GM21619 (cell line): Measurements from ENCODE around the gene AURKB.
"Not testable (repeated sequence)": the region's sequence is repeated elsewhere in the genome, so short reads cannot be mapped to it uniquely, and the experiment has no call there.

Source experiments
- ATAC-seq: cut with Tn5 transposase; IDR thresholded peaks from one replicate; pipeline ENCODE4 v1.9.1; 2021; ENCODE audit not compliant: unreplicated experiment

Gene AURKB

DNA sequence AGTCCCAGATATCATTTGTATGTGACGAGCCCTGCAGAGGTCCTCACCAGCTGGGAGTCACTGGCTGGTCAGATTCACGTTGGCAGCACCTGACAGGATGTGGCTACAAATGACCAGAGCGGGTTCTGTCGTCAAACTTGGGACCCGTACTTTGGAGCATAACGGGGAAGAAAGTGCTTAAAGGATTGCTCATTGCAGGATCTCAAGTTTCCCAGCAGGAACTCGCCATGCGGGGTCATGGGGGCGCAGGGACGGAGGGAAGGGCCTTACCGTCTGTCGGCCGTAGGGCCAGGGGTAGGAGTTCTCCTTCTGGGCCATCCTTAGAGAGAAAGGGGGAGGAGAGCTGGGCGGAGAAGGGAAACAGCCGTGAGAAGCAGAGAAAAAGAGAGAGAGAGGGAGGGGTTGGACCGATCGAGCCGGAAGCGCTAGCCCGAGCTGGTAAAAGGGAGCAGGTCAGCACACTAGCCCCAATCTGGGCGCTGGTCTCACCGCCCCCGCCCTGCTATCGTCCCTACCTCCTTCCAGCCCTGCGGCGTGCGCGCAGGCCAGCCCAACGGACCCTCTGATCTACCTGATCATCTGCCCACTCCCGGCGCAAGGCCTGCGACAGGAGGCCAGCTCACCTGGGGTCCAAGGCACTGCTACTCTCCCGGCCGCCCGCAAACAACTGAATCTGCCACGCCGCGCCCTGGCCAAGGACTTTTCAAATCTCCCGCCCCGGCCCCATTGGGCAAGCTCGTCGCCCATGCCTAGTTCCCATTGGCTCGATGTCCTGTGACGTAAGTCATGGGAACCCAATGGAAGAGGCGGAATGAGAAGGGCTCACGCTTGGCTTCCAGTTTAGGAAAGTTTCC, at the start of gene AURKB:
Gene AURKB, minus strand, starts transcription at position 669 of the 854 bp plus-strand sequence. Its CDS starts 351 bp downstream, at position 318.
- peak; percentile 77 for ATAC-seq

DNA sequence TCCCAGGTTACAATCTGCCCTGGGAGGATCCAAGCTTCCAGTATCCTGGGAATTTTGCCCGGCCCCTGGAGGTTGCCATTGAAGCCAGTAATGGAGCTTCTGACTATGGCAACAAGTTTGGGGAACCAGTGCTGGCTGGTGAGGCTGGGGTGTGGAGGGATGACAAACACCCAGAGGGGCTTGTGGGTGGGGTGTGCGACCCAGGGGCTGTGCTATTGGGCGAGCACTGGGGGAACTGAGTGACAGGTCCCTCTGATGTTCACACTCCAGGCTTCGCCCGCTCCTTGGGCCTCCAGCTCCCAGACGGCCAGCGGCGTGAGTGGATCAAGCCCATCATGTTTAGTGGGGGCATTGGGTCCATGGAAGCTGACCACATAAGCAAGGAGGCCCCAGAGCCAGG, 47.4 kb upstream of the AURKB start:
- no peak for ATAC-seq

DNA sequence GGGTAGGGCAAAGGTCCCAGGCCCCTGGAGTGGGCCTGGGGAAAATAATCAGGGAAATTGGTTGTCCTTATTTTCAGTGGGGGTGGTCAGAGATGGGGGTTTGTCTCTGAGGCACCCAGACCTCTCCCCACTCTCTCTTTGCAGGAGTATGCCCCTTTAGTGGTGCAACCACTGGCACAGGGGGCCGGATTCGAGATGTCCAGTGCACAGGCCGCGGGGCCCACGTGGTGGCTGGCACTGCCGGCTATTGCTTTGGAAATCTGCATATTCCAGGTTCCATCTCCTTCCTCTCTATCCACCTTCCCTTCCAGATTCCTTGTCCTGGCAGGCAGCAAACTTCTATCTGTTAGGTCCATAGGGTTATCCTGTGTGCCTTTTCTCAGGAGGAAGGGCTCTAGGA, 46.3 kb upstream of the AURKB start:
- no peak for ATAC-seq

DNA sequence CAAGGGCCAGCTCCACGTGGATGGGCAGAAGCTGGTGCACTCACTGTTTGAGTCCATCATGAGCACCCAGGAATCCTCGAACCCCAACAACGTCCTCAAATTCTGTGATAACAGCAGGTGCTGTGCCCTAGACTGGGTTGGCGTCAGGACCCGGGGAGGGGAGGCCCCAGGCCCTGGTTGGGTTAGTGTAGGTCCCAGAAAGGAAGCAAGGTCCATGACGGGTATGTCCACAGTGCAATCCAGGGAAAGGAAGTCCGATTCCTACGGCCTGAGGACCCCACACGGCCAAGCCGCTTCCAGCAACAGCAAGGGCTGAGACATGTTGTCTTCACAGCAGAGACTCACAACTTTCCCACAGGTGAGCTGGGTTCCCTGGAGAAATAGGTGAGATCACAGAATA, 45.9 kb upstream of the AURKB start:
- ATAC-seq = no peak

DNA sequence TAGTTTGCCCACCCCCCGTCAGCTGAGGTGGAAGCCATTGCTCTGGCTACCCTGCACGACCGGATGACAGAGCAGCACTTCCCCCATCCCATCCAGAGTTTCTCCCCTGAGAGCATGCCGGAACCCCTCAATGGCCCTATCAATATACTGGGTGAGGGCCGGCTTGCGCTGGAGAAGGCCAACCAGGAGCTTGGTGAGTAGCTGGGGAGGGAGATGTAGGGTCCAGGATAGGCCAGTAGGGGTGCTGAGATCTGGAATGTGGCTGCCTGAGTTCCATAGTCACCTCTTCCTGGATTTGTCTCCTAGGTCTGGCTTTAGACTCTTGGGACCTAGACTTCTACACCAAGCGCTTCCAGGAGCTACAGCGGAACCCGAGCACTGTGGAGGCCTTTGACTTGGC, 45.1 kb upstream of the AURKB start:
- ATAC-seq = no peak

DNA sequence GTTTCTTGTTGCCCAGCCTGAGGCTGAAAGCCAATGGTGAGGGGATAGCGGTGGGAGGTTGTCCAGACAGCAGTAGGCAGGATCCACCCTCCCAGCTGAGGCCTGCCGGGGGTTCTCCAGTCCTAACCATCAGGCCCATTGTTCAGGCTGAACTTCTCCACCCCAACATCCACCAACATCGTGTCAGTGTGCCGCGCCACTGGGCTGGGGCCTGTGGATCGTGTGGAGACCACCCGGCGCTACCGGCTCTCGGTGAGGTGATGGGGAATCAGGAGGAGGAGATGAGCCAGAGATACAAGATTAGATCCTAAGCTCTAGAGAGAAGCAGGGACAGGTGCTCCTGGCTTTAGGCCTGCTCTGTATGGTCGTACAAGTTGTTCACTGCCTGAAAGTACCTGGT, 44.5 kb upstream of the AURKB start:
- ATAC-seq = no peak

DNA sequence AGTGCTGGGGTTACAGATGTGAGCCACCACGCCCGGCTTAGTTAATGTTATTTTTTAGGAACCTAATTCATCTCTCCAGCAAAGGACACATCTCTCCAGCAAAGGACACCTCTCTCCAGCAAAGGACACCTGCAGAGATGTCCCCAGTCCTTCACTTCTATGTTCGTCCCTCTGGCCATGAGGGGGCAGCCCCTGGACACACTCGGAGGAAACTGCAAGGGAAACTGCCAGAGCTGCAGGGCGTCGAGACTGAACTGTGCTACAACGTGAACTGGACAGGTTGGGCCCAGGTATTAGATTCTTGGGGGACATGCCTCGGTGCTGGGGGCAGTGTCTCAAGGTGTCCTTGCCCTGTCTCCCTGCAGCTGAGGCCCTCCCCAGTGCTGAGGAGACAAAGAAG, 43.4 kb upstream of the AURKB start:
- no peak for ATAC-seq

DNA sequence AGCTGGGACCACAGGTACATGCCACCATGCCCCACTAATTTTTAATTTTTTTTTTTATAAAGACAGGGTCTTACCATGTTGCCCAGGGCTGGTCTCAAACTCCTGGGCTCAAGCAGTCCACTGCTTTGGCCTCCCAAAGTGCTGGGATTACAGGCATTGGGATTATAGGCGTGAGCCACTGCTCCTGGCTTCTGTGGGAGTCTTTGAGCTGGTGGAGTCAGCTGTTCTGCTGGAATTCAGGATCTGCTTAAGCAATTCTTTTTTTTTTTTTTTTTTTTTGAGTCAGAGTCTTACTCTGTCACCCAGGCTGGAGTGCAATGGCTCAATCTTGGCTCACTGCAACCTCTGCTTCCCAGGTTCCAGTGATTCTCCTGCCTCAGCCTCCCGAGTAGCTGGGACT, 41.0 kb upstream of the AURKB start:
- ATAC-seq = not testable (repeated sequence)

DNA sequence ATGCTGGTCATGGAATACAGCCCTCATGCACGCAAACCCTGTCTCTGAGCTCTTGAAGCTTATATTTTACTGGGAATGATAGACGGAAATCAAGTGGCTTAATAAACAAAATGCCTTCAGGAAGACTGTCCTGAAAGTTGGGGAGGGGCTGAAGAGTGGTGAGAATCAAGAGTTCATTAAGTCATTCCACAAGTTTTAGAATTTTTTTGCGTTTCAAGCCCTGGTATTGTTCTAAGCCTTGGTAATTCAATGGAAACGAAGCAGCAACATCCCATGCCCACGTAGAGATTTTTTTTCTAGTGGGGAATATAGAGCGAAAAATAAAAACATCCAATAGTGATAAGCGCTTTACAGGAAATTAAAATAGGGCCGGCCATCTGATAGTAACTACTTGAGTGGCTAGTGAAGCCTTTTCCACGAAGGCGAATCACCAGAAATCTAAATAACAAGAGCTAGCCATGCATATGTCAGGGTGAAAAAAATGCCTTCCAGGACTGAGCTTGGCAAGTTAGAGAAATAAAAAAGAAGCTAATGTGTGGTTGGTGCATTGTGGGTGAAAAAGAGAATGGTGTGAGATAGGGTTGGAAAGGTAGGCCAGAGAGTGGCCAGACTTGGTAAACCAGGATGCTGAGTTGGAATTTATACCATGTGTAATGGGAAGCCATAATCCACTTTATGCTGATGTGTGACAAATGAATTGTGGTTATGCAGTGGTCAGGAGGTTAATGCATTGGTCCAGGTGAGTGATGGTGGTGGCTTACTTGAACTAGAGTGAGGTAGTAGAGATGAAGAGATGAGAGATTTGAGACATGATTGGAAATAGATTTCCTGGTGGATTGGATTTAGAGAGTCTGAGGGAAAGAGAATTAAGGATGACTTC, 39.5 kb upstream of the AURKB start:
- ATAC-seq = no peak

DNA sequence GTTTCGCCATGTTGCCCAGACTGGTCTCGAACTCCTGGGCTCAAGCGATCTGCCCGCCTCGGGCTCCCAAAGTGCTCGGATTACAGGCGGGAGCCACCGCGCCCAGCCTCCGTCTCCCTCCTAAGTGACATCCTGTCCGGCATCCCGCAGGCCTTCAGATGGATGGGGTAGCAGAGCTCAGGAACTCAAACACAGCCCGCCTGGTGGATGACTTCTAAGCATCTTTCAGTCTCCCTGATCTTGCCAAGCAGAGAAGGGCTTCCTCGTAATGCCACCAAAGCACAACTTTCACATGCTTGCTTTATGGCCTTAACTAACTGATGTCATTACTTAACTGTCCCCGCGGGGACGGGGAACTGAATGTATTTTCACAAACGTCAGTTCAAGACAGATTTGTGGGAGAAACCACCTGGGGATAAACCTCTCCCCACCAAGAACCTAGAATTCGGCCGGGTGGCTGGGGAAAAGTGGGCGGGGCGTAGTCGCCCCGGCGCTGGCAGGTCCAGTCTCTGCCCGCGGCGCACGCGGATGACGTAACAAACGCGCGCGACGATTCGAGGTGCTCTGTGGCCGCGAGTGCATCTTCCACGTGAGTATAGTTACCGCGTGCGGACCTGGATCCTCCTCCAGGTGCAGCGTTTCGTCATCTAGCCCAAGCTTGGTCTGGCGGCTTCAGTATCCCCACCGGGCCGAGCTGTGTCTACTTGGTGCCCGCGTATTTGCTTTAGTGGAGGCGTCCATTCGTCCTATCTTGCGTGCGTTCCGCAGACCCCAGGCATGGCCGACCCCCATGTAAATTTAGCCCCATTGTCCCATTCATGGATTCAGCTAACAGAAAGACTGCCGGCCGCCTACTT, 38.6 kb upstream of the AURKB start, which contains the start of gene PFAS:
Gene PFAS, plus strand, starts transcription at position 539 of the 857 bp plus-strand sequence. CDS start 4,649 bp downstream, outside the sequence.
- ATAC-seq = peak; percentile 47

DNA sequence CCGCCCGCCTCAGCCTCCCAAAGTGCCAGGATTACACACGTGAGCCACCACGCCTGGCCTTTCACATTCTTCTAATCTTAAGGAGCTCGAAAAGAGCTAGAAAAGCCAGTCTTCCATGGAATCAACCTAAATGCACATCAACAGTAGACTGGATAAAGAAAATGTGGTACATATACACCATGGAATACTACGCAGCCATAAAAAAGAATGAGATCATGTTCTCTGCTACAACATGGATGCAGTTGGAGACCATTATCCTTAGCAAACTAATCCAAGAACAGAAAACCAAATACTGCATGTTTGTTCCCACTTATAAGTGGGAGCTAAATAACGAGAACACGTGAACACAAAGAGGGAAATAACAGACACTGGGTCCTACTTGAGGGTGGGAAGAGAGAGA, 34.4 kb upstream of the AURKB start:
- no peak for ATAC-seq

DNA sequence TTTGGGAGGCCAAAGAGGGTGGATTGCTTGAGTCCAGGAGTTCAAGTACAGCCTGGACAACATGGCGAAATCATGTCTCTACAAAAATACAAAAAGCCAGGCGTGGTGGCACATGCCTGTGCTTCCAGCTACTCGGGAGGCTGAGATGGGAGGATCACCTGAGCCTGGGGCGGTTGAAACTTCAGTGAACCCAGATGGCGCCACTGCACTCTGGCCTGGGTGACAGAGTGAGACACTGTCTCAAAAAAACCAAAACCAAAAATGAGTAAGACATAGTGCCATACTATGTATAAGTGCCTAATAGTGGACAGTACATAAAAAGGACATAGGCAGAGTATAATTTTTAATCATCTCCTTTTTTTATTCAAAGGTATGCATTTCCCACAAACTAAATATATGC, 33.5 kb upstream of the AURKB start:
- no peak for ATAC-seq

DNA sequence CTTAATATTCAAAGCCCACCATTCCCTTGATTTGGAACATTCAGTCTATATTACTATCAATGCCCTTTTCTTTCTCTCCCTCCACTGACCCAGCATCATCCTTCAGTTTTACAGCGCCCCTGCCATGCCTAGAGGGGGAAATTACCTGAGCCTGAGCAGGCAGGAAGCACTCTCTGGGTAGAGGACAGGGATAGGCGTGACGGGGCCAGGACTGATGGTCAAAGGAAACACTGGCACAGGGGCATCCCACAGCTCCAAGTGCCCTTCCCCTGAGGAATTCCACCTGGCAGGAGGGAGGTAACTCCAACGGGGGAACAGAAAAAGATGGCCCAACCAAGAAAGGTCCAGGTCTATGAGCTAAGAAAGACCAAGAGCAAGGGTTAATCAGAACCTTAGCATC, 27.5 kb upstream of the AURKB start:
- ATAC-seq = no peak

DNA sequence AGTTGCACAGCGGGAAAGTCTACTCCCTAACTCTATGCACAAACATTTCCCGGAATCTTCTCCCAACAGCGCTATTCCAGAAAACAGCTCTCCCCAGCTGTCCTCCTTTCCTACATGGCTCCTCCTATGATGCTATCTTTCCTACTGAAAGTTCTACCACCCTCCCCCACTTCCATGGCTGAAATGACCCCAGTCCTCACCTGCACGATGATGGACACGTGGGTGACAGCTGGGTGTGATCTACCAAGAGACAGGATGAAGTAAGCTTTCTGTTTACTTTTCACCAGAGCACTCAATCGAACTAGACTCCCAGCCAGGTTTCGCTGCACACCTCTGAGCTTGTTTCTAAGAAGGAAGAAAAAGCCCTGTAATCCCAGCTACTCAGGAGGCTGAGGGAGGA, 26.8 kb upstream of the AURKB start:
- no peak for ATAC-seq

DNA sequence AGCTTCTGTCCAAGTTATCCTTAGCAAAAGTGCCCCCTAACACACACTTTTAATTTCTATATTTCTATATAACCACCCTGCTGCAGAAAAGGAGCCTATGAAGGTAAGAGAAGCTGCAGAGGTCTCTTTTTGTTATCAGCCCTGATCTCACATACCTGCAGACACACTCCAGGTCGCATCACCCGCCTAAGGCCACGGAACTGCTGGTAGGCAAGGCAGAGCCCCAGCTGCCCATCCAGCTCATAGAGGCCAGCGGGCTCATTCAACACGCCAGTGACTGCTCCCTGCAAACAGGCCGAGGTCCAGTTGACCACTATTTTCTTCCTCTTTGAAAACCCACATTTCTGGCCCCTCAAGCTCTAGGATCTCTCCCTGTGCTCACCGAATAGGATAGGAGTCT, 25.3 kb upstream of the AURKB start:
- no peak for ATAC-seq

DNA sequence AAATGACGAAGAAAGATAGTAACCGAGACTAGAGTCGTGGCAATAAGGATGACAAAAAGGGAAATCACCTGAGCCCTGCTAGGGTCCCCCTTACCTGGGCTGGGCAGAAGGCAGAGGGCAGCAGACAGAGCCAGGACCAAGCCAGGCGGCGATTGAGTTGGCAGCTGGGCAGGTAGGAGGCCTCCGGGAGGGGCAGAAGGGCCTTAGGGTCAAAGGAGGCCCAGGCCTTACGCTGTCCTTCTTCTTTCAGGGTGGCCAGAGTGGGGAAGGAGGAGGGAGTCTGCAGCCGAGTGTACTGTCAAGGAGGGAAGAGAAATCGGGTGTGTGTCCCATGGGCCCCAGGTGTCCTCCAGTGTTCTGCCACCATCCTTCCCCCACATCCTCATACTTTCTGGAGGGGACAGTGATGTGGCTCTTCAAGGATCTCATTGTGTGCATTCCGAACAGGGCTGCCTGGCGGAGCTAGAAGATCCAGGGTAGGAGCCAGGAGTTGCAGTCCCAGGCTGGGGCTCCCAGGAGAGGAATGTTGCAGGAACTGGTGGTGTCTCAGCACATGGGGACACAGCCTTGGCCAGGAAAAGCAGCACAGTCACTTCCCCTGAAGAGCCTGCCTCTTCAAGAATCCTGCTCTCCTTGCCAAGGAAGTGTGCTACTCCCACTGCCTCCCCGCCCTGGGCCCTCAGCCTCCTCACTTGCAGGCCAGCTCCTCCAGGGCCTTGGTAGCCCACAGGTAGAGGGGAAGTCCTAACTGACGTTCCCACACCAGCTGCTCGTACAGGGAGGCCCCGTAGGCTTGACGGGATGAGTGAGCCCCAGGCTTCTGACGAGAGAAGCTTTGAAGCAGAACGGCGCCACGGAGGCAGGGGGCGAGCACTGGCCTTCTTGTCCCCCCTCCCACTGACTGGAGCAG, 24.2 kb upstream of the AURKB start:
- ATAC-seq = no peak

DNA sequence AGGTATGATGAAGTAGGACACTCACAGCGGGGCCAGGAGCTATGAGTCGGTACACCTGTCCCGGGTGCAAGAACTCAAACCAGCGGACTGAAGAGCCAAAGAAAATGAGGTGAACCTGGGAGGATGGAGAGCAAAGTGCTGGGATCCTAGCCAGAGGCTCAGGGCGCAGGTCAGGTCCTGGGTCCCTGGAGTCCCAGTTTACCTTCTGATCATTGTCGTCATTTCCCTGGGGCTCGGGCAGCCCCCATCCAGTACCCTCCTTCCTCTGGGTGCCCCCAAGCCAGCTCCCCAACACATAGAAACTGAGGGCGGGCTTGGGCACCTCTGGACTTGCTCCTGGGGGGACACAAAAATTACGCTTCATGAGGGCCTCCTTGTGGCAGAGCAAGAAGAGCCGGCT, 21.3 kb upstream of the AURKB start:
- no peak for ATAC-seq

DNA sequence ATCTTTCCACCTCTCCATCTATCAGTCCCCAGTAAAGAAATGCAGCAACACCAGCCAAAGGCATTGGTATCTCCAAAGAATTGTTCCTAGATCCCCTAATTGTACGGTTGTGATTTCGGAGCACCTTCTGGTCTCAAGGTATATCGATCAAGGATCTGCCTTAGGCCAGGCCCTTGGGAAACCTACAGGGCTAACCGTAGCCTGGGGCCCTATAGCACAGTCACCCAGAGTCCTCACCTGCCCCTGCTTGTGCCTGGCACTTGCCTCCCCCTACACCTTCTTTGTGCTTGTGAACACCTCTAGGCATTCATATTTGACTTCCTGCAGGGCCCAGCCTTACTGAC, 16.8 kb upstream of the AURKB start:
- ATAC-seq = no peak

DNA sequence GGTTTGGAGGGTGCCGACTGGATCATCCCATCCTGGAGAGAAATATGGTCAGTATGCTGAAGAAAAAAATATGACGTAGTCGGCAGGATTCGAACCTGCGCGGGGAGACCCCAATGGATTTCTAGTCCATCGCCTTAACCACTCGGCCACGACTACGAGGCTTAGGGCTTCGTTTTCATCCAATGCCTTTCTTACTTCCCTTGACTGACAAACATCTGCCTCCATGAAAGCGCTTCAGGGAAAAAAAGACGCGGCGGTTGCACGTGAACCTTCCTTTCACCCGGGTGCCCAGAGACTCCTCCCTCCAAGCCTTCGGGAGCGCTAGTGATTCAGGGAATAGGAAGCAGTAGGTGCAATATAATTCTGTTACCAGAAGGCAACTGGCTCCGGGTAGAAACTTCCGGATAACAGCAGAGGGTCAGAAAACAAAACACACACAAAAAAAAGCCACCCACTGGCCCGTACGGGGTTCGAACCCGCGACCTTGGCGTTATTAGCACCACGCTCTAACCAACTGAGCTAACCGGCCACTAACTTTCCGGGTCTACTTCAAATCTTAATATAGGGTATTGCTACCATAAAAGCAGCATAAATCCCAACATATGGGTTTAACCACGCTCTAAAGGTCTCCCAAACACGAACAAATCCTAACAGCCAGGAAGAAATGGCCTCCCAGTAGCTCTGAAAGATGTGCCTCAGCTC, 16.3 kb upstream of the AURKB start:
- no peak for ATAC-seq
